IPS-11a (cell line): ENCODE results near the gene RTP2.

ENCODE experiments used
- H3K4me3 ChIP-seq: one replicate; pipeline ENCODE4 v1.5.1; 2013; ENCODE audit warnings: low read depth, low read length, control low read depth

The RTP2 gene

GRCh38 chr3:187673012-187673411 lies 29.3 kb downstream of the RTP2 start:
- H3K4me3 ChIP-seq, result no peak overlapping the region

GRCh38 chr3:187669675-187670504 lies 32.5 kb downstream of the RTP2 start, which contains the start of gene SST:
TSS of gene SST (minus strand) at chr3:187670394. CDS start at chr3:187670291, 103 bp downstream.
- no peak within 1 kb of the TSS for H3K4me3 ChIP-seq

- no peak overlapping the region for H3K4me3 ChIP-seq
These were observed 34.8 kb downstream of the RTP2 start for GRCh38 chr3:187667526-187667925.

- H3K4me3 ChIP-seq, result no peak overlapping the region
These were observed 36.5 kb downstream of the RTP2 start for GRCh38 chr3:187665764-187666402.

- H3K4me3 ChIP-seq, result no peak overlapping the region
These were observed 37.3 kb downstream of the RTP2 start for GRCh38 chr3:187665010-187665409.

- H3K4me3 ChIP-seq, result no peak overlapping the region
These were observed 39.4 kb downstream of the RTP2 start for GRCh38 chr3:187662848-187663409.

- no peak overlapping the region for H3K4me3 ChIP-seq
These were observed 41.1 kb downstream of the RTP2 start for GRCh38 chr3:187661267-187661666.

GRCh38 chr3:187651282-187651681 lies 51.1 kb downstream of the RTP2 start:
- H3K4me3 ChIP-seq, result no peak overlapping the region
